ACHN (cell line): ENCODE data around the gene PSMD6.

Experiments used
- DNase-seq: peaks from one replicate; pipeline ENCODE4 v3.0.0-alpha.2; 2015
- in situ Hi-C: cut with HindIII; loops from 2 replicates; pipeline ENCODE4 v1.10.0; 2017; ENCODE audit warnings: low sequenced_read_pairs, low pct_ligation_motif_present, low pct_unique_long_range_greater_than_20kb

Gene PSMD6

GRCh38 chr3:64022451-64023186, 675 bp downstream of the PSMD6 start:
- in situ Hi-C loops: no loop called here

GRCh38 chr3:64021922-64022321, 1.4 kb downstream of the PSMD6 start:
- in situ Hi-C loops: no loop called here
- DNase-seq: no peak

More at GRCh38 chr3:64022451-64023186, 675 bp downstream of the PSMD6 start:
- DNase-seq: peak; percentile 43

GRCh38 chr3:64019879-64020278, 3.4 kb downstream of the PSMD6 start:
- DNase-seq: no peak
- in situ Hi-C loops: no loop called here

- in situ Hi-C loops: no loop called here
- DNase-seq: no peak
These were observed 4.0 kb downstream of the PSMD6 start for GRCh38 chr3:64019271-64019670.

- in situ Hi-C loops: no loop called here
- DNase-seq: peak; percentile 7
These were observed 6.2 kb downstream of the PSMD6 start for GRCh38 chr3:64016941-64017620.

GRCh38 chr3:64011685-64012084, 11.6 kb downstream of the PSMD6 start:
- in situ Hi-C loops: no loop called here
- no peak for DNase-seq

GRCh38 chr3:64010199-64010598, 13.1 kb downstream of the PSMD6 start:
- in situ Hi-C loops: no loop called here

GRCh38 chr3:64009528-64009927, 13.8 kb downstream of the PSMD6 start:
- in situ Hi-C loops: no loop called here
- no peak for DNase-seq

More at GRCh38 chr3:64010199-64010598, 13.1 kb downstream of the PSMD6 start:
- no peak for DNase-seq

GRCh38 chr3:64008487-64009351, 14.6 kb downstream of the PSMD6 start:
- in situ Hi-C loops: no loop called here

GRCh38 chr3:64008017-64008416, 15.3 kb downstream of the PSMD6 start:
- in situ Hi-C loops: no loop called here
- no peak for DNase-seq

More at GRCh38 chr3:64008487-64009351, 14.6 kb downstream of the PSMD6 start:
- DNase-seq: no peak

- in situ Hi-C loops: no loop called here
These were observed 19.7 kb downstream of the PSMD6 start for GRCh38 chr3:64003589-64003988.

GRCh38 chr3:64002233-64002632, 21.1 kb downstream of the PSMD6 start:
- in situ Hi-C loops: no loop called here
- no peak for DNase-seq

More at GRCh38 chr3:64003589-64003988, 19.7 kb downstream of the PSMD6 start:
- no peak for DNase-seq

GRCh38 chr3:64000453-64001055, 22.7 kb downstream of the PSMD6 start:
- DNase-seq: no peak
- in situ Hi-C loops: no loop called here

GRCh38 chr3:63998852-63999754, 24.2 kb downstream of the PSMD6 start:
- no peak for DNase-seq

GRCh38 chr3:63995086-63995485, 28.2 kb downstream of the PSMD6 start:
- DNase-seq: no peak
- in situ Hi-C loops: no loop called here

More at GRCh38 chr3:63998852-63999754, 24.2 kb downstream of the PSMD6 start:
- in situ Hi-C loops: no loop called here

GRCh38 chr3:63993653-63994079, 29.6 kb downstream of the PSMD6 start:
- peak; percentile 70 for DNase-seq
- in situ Hi-C loops: no loop called here

GRCh38 chr3:63992516-63993209, 30.6 kb downstream of the PSMD6 start:
- DNase-seq: no peak
- in situ Hi-C loops: no loop called here
